GM21717 (cell line): Measurements from ENCODE around the gene TNFRSF14.

Experiments
- ATAC-seq: cut with Tn5 transposase; IDR thresholded peaks from one replicate; pipeline ENCODE4 v1.9.1; 2021; ENCODE audit warnings: mild to moderate bottlenecking, moderate library complexity; ENCODE audit not compliant: unreplicated experiment

TNFRSF14 gene

GRCh38 chr1:2586154-2587070 is 30.2 kb downstream of the TNFRSF14 start, which contains the start of gene PRXL2B:
PRXL2B (plus strand) TSS chr1:2586777; CDS start chr1:2586886, 109 bp downstream.
- peak; percentile 55 for ATAC-seq

DNA sequence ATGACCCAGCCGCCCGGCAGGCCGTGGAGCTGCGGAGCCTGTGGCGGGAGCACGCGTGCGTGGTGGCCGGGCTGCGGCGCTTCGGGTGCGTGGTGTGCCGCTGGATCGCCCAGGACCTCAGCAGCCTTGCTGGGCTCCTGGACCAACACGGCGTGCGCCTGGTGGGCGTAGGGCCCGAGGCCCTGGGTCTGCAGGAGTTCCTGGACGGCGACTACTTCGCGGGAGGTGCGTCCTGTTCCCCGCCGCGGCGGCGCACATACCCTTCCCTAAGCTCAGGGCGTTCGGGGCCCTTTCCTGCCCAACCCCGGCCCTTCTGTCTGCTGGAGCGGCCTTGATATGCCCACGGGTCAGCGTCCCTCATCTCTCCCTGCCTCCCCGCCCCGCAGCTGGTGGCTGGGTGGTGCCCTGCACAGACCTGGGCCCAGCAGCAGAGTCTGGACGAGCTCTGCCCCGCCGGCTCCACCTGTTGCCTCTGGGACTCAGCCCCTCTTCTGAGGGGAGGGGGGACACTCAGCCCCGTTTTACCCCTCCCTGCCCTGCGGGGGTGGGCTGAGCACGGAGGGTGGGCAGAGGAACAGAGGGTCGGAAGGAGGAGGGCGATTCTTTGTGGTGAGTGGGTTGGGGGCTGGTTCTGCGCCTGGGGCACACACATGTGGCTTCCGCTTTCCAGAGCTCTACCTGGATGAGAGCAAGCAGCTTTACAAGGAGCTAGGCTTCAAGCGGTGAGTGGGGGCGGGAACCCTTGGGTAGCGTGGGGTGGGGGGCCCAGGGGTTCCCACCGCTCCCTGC is 31.1 kb downstream of the TNFRSF14 start:
- no peak for ATAC-seq

GRCh38 chr1:2587860-2588571 is 31.8 kb downstream of the TNFRSF14 start:
- ATAC-seq: no peak

- no peak for ATAC-seq
Observed at GRCh38 chr1:2588661-2589430, 32.7 kb downstream of the TNFRSF14 start.

- ATAC-seq: no peak
Observed at GRCh38 chr1:2589431-2590232, 33.5 kb downstream of the TNFRSF14 start.

- ATAC-seq: no peak
Observed at GRCh38 chr1:2590233-2591141, 34.3 kb downstream of the TNFRSF14 start.

DNA sequence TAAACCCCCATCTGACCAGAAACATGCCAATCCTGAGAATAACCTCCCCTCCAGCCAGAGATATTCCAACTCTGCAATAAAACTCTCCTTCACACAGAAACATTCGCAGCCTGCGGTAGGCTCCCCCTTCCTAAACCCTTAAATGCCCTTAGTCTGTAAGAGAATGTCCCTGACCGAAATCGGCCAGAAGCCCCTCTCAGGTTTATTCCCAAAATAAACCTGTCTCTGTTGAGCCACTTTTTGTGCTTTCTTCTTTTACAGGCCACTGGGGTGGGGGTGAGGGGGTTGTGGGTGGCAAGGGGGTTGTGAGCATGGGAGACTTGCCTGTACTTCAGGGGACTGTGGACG is 35.0 kb downstream of the TNFRSF14 start:
- ATAC-seq: no peak

DNA sequence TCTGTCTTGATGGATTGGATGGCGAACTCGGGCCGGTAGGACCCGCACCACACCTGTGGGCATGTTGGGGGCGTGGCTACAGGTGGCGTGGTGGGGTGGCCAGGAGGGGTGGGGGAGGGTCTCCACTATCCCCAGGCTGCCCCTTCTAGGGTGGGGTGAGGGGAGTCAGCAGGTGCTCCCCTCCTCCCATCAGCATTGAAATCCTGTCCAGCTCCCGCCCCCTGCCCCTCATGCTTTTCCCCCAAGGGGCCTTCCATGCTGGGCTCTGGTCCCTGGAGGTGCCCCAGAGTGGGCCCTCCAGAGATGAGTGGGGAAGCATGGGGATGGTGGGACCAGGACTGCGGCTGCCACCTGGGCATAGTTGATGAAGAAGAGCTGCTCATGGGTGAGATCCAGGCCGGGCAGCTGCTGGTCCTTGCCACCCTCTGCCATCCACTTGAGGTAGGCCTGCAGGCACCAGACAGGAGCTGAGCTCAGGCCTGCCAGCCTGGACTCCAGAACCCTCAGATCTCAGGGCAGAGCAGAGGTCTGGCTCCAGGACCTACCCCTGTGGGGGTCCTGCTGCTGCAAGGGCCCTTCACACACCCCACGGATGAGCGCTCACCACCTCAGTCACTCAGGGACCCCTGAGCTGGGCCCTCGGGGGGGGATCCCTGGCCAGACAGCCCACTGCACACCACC is 35.5 kb downstream of the TNFRSF14 start:
- ATAC-seq: no peak

DNA sequence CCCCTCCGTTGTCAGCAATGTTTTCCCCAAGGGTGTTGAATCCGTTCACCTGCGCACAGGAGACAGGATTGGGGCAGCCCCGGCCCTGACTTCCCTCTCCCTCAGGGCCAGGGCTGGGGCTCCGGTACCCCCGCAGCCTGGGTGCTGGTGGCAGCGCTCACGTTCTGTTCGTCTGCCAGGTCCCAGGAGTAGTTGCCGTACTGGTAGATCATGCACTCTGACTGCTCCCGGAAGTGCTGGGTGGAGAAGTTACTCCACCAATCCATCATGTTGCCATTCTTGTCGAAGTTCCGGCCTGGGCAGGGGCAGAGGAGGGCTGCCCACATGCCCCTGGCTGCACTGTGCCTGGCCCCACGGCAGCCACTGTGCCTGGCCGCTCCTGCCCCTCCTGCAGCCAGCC is 36.5 kb downstream of the TNFRSF14 start:
- no peak for ATAC-seq

- no peak for ATAC-seq
Observed at GRCh38 chr1:2593251-2593878, 37.2 kb downstream of the TNFRSF14 start.

GRCh38 chr1:2594001-2594640 is 38.0 kb downstream of the TNFRSF14 start:
- ATAC-seq: no peak

- ATAC-seq: no peak
Observed at GRCh38 chr1:2594641-2595131, 38.5 kb downstream of the TNFRSF14 start.

DNA sequence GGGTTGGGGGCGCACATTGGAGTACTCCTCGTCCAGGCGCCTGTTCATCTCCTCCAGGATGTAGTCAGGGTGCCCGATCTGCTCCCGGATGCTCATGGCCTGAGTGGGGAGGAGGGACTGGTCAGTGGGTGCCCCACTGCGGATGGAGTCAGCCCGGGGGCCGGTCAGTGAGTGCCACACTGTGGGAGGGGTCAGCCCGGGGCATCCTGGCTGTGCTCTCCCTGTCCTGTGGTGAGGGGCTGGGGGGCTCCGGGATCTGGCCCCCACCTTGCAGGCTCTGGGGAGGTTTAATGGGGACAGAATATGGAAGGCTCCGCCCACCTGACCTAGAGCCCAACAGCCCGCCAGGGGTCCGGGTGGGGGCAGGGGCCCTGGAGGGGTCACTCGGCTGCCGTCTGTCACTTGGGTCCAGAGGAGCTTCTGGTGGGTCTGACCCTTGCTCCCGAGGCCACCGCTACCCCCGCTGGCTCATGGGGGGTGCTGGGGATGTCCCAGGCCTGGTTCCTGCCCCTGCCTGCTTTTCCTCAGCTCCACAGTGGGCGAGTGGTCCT is 39.2 kb downstream of the TNFRSF14 start:
- ATAC-seq: no peak

DNA sequence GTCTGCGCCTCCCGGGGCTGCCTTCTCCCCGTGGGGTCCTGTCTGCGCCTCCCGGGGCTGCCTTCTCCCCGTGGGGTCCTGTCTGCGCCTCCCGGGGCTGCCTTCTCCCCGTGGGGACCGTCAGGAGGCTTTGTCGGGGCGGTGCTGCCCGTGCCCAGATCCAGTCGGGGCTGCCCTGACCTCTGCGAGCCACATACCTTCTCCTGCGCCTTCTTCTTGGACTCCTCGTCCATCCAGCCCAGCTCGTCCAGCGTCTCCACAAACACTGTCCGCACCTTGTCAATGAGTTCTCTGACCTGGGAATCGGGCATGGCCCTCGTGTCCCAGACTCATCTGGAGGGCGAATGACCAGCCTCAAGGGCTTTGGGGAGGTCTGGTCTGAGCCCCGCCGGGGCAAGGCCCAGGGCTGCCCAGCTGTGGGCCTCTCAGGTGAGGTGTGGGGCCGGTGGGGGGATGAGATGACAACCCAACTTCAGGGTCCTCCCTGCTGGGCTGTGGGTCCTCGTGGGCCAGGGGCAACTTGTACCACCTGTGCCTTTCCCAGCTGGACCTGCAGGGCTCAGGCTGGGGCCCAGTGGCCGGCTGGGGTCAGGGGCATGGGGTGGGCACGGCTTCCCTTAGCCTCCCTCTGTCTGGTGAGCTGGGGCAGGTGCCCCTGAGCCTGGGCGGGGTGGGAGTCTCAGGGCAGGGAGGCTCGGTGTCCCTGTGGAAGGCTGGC is 39.8 kb downstream of the TNFRSF14 start:
- ATAC-seq: no peak

DNA sequence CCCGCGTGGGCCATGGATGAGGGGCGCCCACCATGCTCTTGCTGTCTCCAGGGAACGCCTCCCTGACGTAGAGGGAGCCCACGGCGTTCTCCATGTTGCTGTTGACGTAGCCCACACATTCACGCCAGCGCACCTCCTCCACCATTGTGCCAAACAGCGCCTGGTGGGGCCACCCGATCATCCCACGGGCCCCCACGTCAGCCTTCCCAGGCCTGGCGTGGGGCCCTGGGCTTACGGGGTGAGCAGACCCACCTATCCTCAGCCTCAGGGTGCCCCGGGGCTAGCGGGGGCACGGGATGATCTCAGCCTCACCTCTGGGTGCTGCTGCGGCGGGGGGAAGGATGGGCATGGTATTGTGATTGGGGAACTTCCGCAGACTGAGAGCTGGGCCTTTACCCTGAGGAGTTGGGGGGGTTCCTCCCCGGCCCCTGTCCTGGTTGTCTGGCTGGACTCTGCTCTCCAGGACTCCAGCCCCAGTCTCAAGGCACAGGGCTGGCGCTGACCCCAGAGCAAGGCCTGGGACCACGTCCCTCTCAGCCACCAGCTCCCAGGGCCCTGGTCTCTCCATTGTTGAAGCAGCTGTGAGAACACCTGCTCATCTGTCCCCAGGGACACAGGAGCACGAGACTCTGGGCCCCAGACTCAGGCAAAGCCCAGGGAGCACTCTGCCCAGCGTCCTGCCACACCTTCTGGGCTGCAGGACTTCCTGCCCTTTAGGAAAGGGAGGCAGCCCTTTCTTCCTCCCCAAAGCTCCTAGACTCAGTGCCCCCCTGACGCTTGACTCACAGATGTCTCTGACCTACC is 40.6 kb downstream of the TNFRSF14 start:
- ATAC-seq: no peak
